Fibroblast of lung (primary cell): ENCODE data around the gene UBIAD1. TPM values are rescaled to one million over a fixed set of nuclear protein-coding genes. Genes with fewer than 3 reads are reported as not detected.

Experiments
- DNase-seq, 2 donors: peaks; one replicate each; pipeline versions ENCODE4 v3.0.0 to v3.0.0-alpha.2; 2010; ENCODE audit warnings: low read depth in 2 of 2
- H2AFZ ChIP-seq: 2 replicates; pipeline ENCODE4 v1.5.1; 2012; ENCODE audit warnings: low read length, control low read depth, inconsistent platforms
- H3K27ac ChIP-seq: 2 replicates; pipeline ENCODE4 v1.5.1; 2011; ENCODE audit warnings: low read length, control low read depth; ENCODE audit not compliant: insufficient read depth
- H3K27me3 ChIP-seq: 2 replicates; pipeline ENCODE4 v1.5.1; 2011; ENCODE audit warnings: mild to moderate bottlenecking, low read length; ENCODE audit not compliant: control insufficient read depth, insufficient read depth
- H3K36me3 ChIP-seq: 2 replicates; pipeline ENCODE4 v1.5.1; 2011; ENCODE audit warnings: low read length; ENCODE audit not compliant: control insufficient read depth, insufficient read depth
- H3K4me1 ChIP-seq: 2 replicates; pipeline ENCODE4 v1.5.1; 2011; ENCODE audit warnings: low read length; ENCODE audit not compliant: control insufficient read depth, insufficient read depth; ENCODE audit errors: extremely low read depth
- H3K4me2 ChIP-seq: 2 replicates; pipeline ENCODE4 v1.5.1; 2011; ENCODE audit warnings: low read length, control low read depth; ENCODE audit not compliant: insufficient read depth; ENCODE audit errors: extremely low read depth
- H3K4me3 ChIP-seq, 4 experiments: fragments of 200-600 bp in 1 of 4; sonication (generic) in 1 of 4; replicated peaks in 1 of 4; 2 replicates each; pipeline ENCODE4 v1.5.1; 2011 to 2016; ENCODE audit warnings: low read length in 4 of 4, low read depth in 3 of 4, mild to moderate bottlenecking in 3 of 4, control low read depth in 2 of 4, inconsistent platforms in 1 of 4, mixed read lengths in 1 of 4; ENCODE audit not compliant: insufficient read depth in 1 of 4; ENCODE audit errors: control extremely low read depth in 1 of 4
- H3K79me2 ChIP-seq: 2 replicates; pipeline ENCODE4 v1.5.1; 2012; ENCODE audit warnings: mild to moderate bottlenecking, low read length, inconsistent platforms; ENCODE audit not compliant: control insufficient read depth, insufficient read depth
- H3K9ac ChIP-seq: 2 replicates; pipeline ENCODE4 v1.5.1; 2011; ENCODE audit warnings: mild to moderate bottlenecking, low read length, control low read depth; ENCODE audit not compliant: insufficient read depth
- H3K9me3 ChIP-seq: 2 replicates; pipeline ENCODE4 v1.5.1; 2012; ENCODE audit warnings: low read depth, low read length; ENCODE audit not compliant: control insufficient read depth, insufficient read depth
- H4K20me1 ChIP-seq: 2 replicates; pipeline ENCODE4 v1.5.1; 2011; ENCODE audit warnings: low read length; ENCODE audit not compliant: control insufficient read depth, insufficient read depth; ENCODE audit errors: extremely low read depth
- CTCF ChIP-seq, 2 donors: IDR thresholded peaks in 1 of 2; conservative IDR thresholded peaks in 1 of 2; 1 replicate in 1 of 2; 2 replicates in 1 of 2; pipeline ENCODE4 v1.5.1; 2011 to 2012; ENCODE audit warnings: low read length in 2 of 2, control low read depth in 1 of 2, inconsistent platforms in 1 of 2, low read depth in 1 of 2, mild to moderate bottlenecking in 1 of 2
- EZH2 ChIP-seq: IDR thresholded peaks from 2 replicates; pipeline ENCODE4 v1.5.1; 2012; ENCODE audit warnings: low read length, control low read depth, mild to moderate bottlenecking; ENCODE audit errors: missing control alignments
- polyA plus RNA-seq, 2 donors: library from polyadenylated mRNA; depleted of rRNA in 1 of 2; stranded (reverse) in 1 of 2; unstranded in 1 of 2; fragments of >200 nt; gene quantifications; 2 replicates each; pipeline ENCODE4 v1.2.1, GENCODE V29; 2011 to 2012; ENCODE audit warnings: missing spikeins in 1 of 2
- total RNA-seq: library from RNA; depleted of rRNA; stranded (reverse); fragments of >200 nt; gene quantifications from 2 replicates; pipeline ENCODE4 v1.2.1, GENCODE V29; 2014

The UBIAD1 gene
- total and polyA plus RNA-seq, 2 donors (not counting 1 experiment from before 2014, with no cell fraction given) = 7.1 to 7.6 TPM

GRCh38 chr1:11337580-11338073 is 64.6 kb downstream of the UBIAD1 start:
- Histone ChIP-seq H3K27me3 (peaks cover 15% of the 10 kb centered on the region), H3K4me2 (no peak overlapping the region), H3K9me3 (no peaks in the 10 kb centered on the region), H3K36me3 (no peaks in the 10 kb centered on the region), H3K9ac (no peak overlapping the region), H3K4me1 (no peaks in the 10 kb centered on the region), H3K27ac (no peak overlapping the region), H3K79me2 (no peaks in the 10 kb centered on the region), H2AFZ (no peak overlapping the region), H3K4me3 (no peak overlapping the region), H4K20me1 (no peaks in the 10 kb centered on the region)
- no peak for TF ChIP-seq EZH2
- peak; percentile 44 to 72 for TF ChIP-seq CTCF (conservative IDR thresholded peaks at IDR 0.05 in 1 of 2, IDR thresholded peaks at IDR 0.05 in 1 of 2; ENCODE audit: low read depth in 1 of 2, low read length in 2 of 2)
- DNase-seq = peak in 1 of 2 donors; percentile 12

Other genes with a start within 250 kb of the UBIAD1 start
- not detected in 2 replicates for gene MASP2, start 226.0 kb upstream of the UBIAD1 start, total RNA-seq
- not detected in 2 replicates for gene MASP2, start 226.0 kb upstream of the UBIAD1 start, polyA plus RNA-seq
- gene SRM, start 213.2 kb upstream of the UBIAD1 start, total RNA-seq = 8.2 and 13.0 TPM in 2 replicates
- gene SRM, start 213.2 kb upstream of the UBIAD1 start, polyA plus RNA-seq = 95.4 and 143 TPM in 2 replicates
- gene EXOSC10, start 173.3 kb upstream of the UBIAD1 start, total RNA-seq = 26.2 and 36.2 TPM in 2 replicates
- gene EXOSC10, start 173.3 kb upstream of the UBIAD1 start, polyA plus RNA-seq = 56.3 and 76.1 TPM in 2 replicates
- gene ANGPTL7, start 83.8 kb upstream of the UBIAD1 start, total RNA-seq = 1.5 and 10.3 TPM in 2 replicates
- 0.34 and 0.38 TPM in 2 replicates for gene ANGPTL7, start 83.8 kb upstream of the UBIAD1 start, polyA plus RNA-seq
- gene MTOR, start 10.6 kb upstream of the UBIAD1 start, total RNA-seq = 25.4 and 36.2 TPM in 2 replicates
- 20.2 and 27.6 TPM in 2 replicates for gene MTOR, start 10.6 kb upstream of the UBIAD1 start, polyA plus RNA-seq
- gene DISP3, start 206.0 kb downstream of the UBIAD1 start, total RNA-seq = under 0.01 TPM in 1 of 2 replicates, not detected in the other
- gene DISP3, start 206.0 kb downstream of the UBIAD1 start, polyA plus RNA-seq = 0.02 TPM in 1 of 2 replicates, not detected in the other